GM19467 (cell line): ENCODE results near the gene SPAST.
"Not testable (repeated sequence)": the region's sequence is repeated elsewhere in the genome, so short reads cannot be mapped to it uniquely, and the experiment has no call there.

Experiments used
- ATAC-seq: cut with Tn5 transposase; IDR thresholded peaks from one replicate; pipeline ENCODE4 v1.9.1; 2021; ENCODE audit warnings: mild to moderate bottlenecking, moderate library complexity; ENCODE audit not compliant: unreplicated experiment

The SPAST gene, protein sequence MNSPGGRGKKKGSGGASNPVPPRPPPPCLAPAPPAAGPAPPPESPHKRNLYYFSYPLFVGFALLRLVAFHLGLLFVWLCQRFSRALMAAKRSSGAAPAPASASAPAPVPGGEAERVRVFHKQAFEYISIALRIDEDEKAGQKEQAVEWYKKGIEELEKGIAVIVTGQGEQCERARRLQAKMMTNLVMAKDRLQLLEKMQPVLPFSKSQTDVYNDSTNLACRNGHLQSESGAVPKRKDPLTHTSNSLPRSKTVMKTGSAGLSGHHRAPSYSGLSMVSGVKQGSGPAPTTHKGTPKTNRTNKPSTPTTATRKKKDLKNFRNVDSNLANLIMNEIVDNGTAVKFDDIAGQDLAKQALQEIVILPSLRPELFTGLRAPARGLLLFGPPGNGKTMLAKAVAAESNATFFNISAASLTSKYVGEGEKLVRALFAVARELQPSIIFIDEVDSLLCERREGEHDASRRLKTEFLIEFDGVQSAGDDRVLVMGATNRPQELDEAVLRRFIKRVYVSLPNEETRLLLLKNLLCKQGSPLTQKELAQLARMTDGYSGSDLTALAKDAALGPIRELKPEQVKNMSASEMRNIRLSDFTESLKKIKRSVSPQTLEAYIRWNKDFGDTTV

DNA sequence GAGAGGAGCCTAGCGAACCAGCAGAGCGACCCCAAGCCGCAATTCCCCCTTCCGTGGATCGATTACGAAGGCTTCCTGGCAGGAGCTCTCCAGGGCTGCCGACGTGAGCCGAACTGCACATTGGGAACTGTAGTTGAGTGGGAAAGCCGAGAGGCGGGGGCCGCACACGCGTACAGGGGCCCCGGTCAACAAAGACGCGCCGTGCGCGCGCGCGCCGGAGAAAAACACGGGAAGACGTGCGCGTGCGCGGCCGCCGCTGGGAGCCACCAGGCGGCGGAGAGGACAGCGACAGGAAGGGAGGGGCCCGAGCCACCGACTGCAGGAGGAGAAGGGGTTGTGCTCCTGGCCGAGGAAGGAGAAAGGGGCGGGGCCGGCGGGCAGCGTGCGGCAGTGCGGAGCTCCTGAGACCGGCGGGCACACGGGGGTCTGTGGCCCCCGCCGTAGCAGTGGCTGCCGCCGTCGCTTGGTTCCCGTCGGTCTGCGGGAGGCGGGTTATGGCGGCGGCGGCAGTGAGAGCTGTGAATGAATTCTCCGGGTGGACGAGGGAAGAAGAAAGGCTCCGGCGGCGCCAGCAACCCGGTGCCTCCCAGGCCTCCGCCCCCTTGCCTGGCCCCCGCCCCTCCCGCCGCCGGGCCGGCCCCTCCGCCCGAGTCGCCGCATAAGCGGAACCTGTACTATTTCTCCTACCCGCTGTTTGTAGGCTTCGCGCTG lies at the start of gene SPAST:
Gene SPAST (plus strand): TSS at position 247 of the 711 bp plus-strand sequence. CDS start 276 bp downstream, at position 523.
- peak; percentile 95 for ATAC-seq

GRCh38 chr2:32018789-32019482 lies 44.4 kb upstream of the SPAST start:
- ATAC-seq, result not testable (repeated sequence)

DNA sequence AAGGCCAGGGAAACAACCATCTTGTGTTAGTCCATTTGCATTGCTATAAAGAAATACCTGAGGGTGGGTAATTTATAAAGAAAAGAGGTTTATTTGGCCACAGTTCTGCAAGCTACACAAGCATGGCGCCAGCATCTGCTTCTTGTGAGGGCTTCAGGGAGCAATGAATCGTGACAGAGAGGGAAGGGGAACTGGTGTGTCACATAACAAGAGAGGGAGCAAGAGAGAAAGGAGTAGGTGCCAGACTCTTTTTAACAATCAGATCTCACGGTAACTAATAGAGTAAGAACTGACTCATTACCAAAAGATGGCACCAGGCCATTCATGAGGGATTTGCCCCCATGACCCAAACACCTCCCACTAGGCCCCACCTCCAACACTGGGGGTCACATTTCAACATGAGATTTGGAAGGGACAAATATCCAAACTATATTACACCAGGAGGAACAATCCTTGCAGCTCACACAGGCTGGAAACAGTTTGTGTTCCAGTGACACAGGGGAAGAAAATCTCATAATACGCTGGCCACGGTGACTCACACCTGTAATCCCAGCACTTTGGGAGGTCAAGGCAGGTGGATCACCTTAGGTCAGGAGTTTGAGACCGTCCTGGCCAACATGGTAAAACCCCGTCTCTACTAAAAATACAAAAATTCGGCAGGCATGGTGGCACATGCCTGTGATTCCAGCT lies 29.0 kb upstream of the SPAST start:
- ATAC-seq, result not testable (repeated sequence)

- ATAC-seq, result peak; percentile 86
These were observed 23.7 kb upstream of the SPAST start, which contains the start of gene DPY30 for GRCh38 chr2:32039447-32040219. DPY30 (minus strand) TSS chr2:32039805; CDS start chr2:32039456, 349 bp downstream.

DNA sequence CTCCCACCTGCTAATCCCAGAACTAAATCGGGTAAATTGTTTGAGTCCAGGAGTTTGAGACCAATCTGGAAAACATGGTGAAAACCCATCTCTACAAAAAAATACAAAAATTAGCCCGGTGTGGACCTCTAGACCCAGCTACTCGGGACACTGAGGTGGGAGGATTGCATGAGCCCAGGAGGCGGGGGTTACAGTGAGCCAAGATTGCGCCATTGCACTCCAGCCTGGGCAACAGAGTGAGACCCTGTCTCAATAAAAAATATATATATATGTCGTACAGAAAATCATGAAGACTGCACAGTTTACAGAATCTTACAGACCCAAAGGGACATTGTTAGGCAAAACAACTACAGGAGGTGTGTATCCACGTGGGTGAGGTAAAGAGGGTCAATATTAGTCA lies 19.8 kb upstream of the SPAST start:
- no peak for ATAC-seq

DNA sequence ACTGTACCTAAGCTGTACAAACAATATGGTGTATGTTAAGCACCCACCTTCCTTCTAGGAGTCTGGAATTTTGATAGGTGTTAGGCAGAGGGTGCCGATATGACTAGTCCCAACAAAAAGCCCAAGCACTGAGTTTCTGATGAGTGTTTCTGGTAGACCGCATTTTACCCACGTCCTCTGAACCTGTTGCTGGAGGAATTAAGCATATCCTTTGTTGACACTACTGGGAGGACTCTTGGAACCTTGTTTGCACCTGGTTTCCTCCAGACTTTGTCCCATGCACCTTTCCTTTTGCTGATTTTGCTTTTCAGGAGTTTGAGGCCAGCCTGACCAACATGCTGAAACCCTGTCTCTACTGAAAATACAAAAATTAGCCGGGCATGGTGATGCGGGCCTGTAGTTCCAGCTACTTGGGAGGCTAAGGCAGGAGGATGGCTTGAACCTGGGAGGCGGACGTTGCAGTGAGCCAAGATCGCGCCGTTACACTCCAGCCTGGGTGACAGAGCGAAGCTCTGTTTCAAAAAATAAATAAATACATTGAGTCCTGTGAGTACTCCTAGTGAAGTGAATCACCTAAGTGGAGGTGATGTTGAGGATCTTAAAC lies 11.4 kb upstream of the SPAST start:
- ATAC-seq, result no peak

GRCh38 chr2:32054583-32054982 lies 8.8 kb upstream of the SPAST start:
- ATAC-seq, result not testable (repeated sequence)

GRCh38 chr2:32058130-32058529 lies 5.2 kb upstream of the SPAST start:
- ATAC-seq, result no peak

GRCh38 chr2:32060266-32060665 lies 3.1 kb upstream of the SPAST start:
- ATAC-seq, result no peak

- ATAC-seq, result no peak
These were observed 1.9 kb upstream of the SPAST start for GRCh38 chr2:32061430-32061829.

GRCh38 chr2:32061973-32062861 lies 1.1 kb upstream of the SPAST start:
- ATAC-seq, result no peak

GRCh38 chr2:32064021-32064601 lies 755 bp downstream of the SPAST start:
- ATAC-seq, result no peak

- ATAC-seq, result no peak
These were observed 1.4 kb downstream of the SPAST start for GRCh38 chr2:32064713-32065112.

GRCh38 chr2:32067549-32067948 lies 4.2 kb downstream of the SPAST start:
- ATAC-seq, result no peak

- no peak for ATAC-seq
These were observed 10.8 kb downstream of the SPAST start for GRCh38 chr2:32074134-32074506.

DNA sequence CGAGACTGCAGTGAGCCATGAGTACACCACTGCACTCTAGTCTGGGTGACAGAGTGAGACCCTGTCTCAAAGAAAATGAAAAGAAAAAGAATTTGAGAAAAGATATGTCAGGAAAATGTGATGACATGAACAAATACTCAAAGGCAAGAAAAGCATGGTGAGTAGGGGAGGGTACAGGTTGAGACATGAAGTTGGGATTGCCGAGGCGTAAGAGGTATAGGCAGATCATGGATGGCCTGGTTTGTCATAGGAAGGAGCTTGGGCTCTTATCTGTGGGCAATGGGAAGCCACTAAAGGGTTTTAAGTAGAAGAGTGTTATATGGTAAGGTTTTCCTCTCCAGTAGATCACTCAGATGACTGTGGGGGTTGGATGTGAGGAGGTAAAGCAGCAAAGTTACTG lies 32.3 kb downstream of the SPAST start:
- no peak for ATAC-seq

DNA sequence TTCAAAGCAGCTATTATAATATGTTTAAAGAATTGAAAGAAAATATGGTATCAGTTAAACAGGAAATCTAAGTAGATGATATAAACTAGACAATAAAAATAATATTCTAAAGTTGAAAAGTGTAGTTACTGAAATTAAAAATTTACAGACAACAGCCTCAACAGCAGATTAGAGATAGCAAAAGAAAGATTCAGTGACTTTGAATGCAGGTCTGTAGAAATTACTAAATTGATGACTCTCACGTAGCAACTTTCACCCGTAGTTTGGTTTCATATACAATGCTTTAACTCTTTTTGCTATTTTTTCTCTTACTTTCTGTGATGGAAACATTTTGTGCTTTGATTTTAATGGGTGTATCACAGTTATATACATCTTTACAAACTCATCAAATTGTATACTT lies 44.8 kb downstream of the SPAST start:
- no peak for ATAC-seq

DNA sequence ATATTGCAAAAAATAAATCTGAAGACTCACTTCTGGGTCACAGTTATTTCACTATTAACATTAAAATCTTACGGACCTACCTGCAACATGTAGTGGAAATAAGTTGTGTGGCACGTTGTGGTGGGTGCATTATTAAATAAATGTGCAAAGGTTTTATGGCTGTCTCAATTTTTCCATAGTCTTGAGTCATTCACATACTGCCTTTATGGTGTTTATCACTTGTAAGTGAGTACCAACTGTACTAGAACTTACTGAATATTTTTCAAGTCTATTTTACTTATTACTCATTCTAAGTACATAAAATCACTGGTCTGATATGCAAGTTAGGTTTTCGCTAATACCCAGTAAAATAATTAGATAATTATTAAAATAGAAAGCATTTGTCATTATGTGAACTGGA lies 54.7 kb downstream of the SPAST start:
- ATAC-seq, result no peak
